Measurements from ENCODE around the gene HERC6.

DNA sequence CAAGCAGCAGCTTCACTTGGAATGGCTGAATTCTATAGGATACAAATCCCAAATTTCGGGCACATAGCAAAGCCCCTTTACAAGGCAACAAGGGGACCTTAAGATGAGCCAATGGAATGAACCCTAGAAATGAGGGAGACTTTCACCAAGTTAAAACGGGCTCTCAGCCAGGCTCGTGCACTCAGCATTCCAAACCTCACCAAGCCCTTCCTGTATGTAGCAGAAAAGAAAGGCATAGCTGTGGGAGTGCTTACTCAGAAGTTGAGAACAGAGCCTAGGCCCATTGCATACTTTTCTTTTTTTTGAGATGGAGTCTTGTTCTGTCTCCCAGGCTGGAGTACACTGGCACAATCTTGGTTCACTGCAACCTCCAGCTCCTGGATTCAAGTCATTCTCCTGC, 67.5 kb downstream of the HERC6 start:
- TF ChIP-seq, protein P1, sequence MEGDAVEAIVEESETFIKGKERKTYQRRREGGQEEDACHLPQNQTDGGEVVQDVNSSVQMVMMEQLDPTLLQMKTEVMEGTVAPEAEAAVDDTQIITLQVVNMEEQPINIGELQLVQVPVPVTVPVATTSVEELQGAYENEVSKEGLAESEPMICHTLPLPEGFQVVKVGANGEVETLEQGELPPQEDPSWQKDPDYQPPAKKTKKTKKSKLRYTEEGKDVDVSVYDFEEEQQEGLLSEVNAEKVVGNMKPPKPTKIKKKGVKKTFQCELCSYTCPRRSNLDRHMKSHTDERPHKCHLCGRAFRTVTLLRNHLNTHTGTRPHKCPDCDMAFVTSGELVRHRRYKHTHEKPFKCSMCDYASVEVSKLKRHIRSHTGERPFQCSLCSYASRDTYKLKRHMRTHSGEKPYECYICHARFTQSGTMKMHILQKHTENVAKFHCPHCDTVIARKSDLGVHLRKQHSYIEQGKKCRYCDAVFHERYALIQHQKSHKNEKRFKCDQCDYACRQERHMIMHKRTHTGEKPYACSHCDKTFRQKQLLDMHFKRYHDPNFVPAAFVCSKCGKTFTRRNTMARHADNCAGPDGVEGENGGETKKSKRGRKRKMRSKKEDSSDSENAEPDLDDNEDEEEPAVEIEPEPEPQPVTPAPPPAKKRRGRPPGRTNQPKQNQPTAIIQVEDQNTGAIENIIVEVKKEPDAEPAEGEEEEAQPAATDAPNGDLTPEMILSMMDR (IDR thresholded peaks at IDR 0.05): no peak
- no peak for TF ChIP-seq POLR2A (IDR thresholded peaks at IDR 0.05)

Measured in Peyer's patch (tissue), 4 donors.